CD4-positive, alpha-beta T cell treated with Interleukin-15 for 1 hour (primary cell): ENCODE results near the gene ITGA2.
"Not testable (repeated sequence)": the region's sequence is repeated elsewhere in the genome, so short reads cannot be mapped to it uniquely, and the experiment has no call there.

Experiments
- DNase-seq: peaks from one replicate; pipeline ENCODE4 v3.0.0-alpha.2; 2020

Gene ITGA2

GRCh38 chr5:53109443-53110127 lies 120.4 kb downstream of the ITGA2 start, which contains the start of gene MOCS2:
Gene MOCS2 (minus strand): TSS chr5:53109757. CDS start chr5:53107174, 2,583 bp downstream.
- peak; percentile 91 for DNase-seq

DNA sequence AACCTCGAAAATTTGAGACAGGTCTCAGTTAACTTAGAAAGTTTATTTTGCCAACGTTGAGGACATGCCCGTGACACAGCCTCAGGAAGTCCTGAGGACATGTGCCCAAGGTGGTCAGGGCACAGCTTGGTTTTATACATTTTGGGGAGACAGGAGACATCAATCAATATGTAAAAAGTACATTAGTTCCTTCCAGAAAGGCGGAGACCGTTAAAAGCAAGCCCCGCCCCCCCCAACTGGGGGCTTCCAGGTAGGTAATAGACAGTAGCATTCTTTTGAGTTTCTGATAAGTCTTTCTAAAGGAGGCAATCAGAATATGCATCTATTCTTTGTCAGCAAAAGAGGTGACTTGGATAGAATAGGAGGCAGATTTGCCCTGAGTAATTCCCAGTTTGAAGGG lies 121.0 kb downstream of the ITGA2 start:
- no peak for DNase-seq

GRCh38 chr5:53111139-53111538 lies 122.0 kb downstream of the ITGA2 start:
- DNase-seq, result no peak

DNA sequence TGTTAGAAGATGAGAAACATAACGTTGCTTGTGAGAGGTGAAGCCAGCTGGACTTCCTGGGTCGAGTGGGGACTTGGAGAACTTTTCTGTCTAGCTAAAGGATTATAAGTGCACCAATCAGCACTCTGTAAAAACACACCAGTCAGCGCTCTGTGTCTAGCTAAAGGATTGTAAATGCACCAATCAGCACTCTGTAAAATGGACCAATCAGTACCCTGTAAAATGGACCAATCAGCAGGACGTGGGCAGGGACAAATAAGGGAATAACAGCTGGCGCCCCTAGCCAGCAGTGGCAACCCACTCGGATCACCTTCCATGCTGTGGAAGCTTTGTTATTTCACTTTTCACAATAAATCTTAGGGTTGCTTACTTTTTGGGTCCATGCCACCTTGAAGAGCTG lies 123.2 kb downstream of the ITGA2 start:
- not testable (repeated sequence) for DNase-seq

DNA sequence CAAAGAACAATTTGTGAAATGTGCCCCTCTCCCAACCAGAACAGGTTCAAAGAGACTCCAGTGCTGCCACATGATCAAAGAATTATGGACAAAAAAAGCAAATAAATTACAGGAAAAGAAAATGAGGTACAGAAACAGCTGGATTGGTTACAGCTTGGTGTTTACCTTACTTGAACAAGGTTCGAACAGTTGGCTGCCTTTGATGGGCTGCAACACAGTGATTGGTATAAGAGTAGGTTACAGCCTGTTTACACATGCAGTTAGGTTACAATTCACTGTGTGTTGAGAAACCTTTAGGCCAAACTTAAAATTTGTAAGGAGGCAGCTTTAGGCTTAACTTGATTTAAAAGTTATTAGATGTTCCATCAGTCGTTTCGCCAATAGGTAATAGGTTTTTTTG lies 123.8 kb downstream of the ITGA2 start:
- no peak for DNase-seq

DNA sequence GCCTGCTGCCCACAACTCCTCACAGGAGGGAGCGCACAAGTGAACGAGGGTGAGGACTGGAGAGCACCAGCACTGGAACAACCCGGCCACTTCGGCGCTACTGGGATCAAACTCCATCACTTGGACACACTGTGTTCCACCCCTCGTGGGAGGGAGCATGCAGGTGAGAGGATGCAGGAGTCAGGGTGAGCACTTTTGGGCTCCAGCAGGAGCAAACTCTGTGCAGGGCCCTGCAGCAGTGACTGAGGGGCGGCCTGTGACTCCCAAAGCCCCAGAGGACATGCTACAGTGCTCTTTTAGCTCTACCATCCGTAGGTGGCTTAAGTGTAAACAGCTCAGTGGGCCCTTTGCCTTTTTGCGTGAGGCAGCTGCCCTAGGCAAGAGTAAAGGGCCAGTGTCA lies 124.8 kb downstream of the ITGA2 start:
- no peak for DNase-seq

DNA sequence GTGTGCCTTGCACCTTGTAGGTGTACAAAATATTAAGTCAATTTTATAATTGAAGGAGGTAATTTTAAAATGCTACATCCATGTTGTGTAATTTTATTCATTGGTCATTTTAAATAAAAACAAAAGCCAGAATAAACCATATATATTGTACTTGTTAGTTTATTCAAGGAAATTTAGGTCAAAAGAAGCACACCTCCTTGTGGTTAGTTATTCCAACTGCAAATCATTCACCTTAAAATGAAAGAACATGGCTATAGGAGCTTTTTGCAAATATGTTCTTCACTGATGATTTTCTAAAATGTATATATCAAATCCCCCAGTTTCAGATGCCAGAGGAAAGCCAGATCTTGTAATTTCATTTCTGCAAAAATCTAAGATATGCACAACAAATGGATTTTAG lies 125.8 kb downstream of the ITGA2 start:
- DNase-seq, result no peak

GRCh38 chr5:53116597-53116996 lies 127.4 kb downstream of the ITGA2 start:
- DNase-seq, result no peak

GRCh38 chr5:53118879-53119278 lies 129.7 kb downstream of the ITGA2 start:
- no peak for DNase-seq

GRCh38 chr5:53120165-53120564 lies 131.0 kb downstream of the ITGA2 start:
- no peak for DNase-seq

GRCh38 chr5:53123702-53124101 lies 134.6 kb downstream of the ITGA2 start:
- no peak for DNase-seq

DNA sequence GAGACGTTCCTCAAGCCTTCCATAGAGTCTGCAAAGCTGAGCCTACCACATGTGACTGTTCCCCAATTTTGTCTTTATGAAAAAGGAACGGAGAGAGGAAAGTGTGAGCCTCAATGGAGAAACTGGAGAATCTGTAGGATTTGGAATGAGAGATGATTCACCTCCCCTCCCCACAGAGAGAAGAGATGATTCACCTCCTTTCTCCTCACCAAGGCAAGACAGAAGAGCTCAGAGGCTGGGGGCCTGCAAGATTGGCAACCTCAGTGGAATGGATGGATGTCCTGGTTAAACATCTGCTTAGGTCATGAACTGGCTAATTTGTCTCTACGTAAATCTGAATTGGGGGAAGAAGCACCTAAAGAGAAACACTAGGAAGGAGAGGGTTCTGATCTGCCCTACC lies 137.4 kb downstream of the ITGA2 start:
- DNase-seq, result no peak

DNA sequence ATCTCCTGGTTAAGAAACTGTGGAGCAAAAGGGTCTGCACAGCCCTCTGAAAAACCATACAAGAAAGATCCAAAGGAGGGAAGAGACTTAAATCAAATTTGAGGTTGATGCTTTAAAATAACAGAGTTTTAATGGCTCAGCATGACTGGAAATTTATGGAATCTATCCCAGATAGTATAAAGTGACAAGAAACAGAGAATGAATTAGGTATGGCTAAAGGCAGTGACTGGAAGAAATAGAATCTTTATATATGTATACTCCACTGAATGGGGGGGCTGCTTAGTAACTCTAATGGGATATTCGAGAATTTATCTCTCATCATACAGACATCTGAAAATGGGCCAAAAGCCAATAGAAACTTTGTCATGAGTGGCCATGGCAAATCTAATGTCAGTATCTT lies 138.0 kb downstream of the ITGA2 start:
- DNase-seq, result no peak

DNA sequence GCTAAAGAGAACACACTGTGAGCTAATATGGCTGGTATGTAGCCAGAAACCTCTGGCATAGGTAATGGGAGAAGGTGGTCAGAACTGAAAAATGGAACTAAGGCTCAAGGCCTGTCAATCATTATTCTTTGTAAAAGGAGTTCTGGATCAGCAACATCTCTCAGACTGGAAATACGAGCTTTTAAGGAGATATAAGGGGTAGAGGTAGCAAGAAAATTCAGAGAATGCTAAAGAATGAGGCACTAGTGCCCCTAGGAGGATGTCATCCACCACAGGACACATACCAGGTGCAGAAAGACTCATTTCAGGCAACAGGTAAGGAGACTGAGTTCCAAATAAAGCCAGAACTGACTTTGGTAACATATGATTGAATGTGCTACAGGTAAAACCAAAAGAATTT lies 139.3 kb downstream of the ITGA2 start:
- DNase-seq, result no peak

DNA sequence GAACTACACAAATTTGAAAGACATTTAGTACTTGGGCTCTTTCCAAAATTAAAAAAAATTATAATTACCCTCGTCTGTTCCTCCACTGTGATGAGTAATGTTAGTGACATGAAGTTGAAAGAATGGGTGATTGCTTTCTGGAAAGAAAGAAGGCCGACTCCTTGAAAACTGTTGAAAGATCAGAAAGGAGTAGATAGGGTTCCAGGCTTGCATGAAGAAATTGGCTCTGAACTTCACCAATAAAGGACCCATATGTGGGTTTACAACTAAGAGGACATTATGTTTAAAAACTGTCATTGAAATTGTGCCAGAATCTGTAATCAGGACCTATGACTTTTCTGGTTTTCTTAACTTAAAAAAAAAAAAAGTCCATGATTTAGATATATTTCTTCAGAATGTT lies 141.1 kb downstream of the ITGA2 start:
- no peak for DNase-seq

DNA sequence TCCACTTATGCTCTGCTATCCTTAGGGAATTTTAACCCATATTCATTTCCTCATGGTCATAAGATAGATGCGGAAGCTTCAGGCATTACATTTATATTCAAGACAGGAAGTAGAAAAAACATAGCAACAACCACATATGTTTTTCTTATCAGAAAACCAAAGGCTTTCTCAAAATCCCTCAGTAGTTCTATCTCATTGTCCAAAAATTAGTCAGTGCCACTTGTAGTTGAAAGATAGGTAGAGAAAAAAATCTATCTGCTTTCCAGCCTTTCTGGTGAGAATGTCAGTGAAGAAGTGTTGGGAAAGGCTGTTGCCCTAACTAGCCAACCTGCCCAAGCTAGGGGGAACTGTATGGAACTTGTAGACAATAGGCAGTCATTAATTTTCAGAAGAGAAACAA lies 143.9 kb downstream of the ITGA2 start:
- no peak for DNase-seq
